HG03565 (cell line): Measurements from ENCODE around the gene NSUN4.
"Not testable (repeated sequence)": the region's sequence is repeated elsewhere in the genome, so short reads cannot be mapped to it uniquely, and the experiment has no call there.

ENCODE experiments used
- ATAC-seq: cut with Tn5 transposase; IDR thresholded peaks from one replicate; pipeline ENCODE4 v1.9.1; 2021; ENCODE audit warnings: mild to moderate bottlenecking, moderate library complexity; ENCODE audit not compliant: unreplicated experiment

Gene NSUN4

GRCh38 chr1:46364612-46365011, 24.0 kb downstream of the NSUN4 start:
- no peak for ATAC-seq

GRCh38 chr1:46365796-46366195, 25.2 kb downstream of the NSUN4 start:
- not testable (repeated sequence) for ATAC-seq

GRCh38 chr1:46367072-46367471, 26.5 kb downstream of the NSUN4 start:
- no peak for ATAC-seq

- not testable (repeated sequence) for ATAC-seq
Measured at GRCh38 chr1:46367701-46368100, 27.1 kb downstream of the NSUN4 start.

- ATAC-seq, result no peak
Measured at GRCh38 chr1:46368791-46369190, 28.2 kb downstream of the NSUN4 start.

GRCh38 chr1:46369542-46370213, 29.1 kb downstream of the NSUN4 start:
- ATAC-seq, result no peak

GRCh38 chr1:46370214-46370633, 29.6 kb downstream of the NSUN4 start:
- peak; percentile 54 for ATAC-seq

- ATAC-seq, result no peak
Measured at GRCh38 chr1:46372431-46372830, 31.8 kb downstream of the NSUN4 start.

GRCh38 chr1:46379996-46380395, 39.4 kb downstream of the NSUN4 start:
- no peak for ATAC-seq

- ATAC-seq, result no peak
Measured at GRCh38 chr1:46380508-46380907, 39.9 kb downstream of the NSUN4 start.

- no peak for ATAC-seq
Measured at GRCh38 chr1:46393510-46393909, 52.9 kb downstream of the NSUN4 start.

- ATAC-seq, result no peak
Measured at GRCh38 chr1:46394108-46394871, 53.7 kb downstream of the NSUN4 start, which contains the start of gene FAAH. FAAH (plus strand) TSS chr1:46394317; CDS start chr1:46394349, 32 bp downstream.

GRCh38 chr1:46394872-46395465, 54.4 kb downstream of the NSUN4 start:
- ATAC-seq, result no peak

- no peak for ATAC-seq
Measured at GRCh38 chr1:46396441-46397398, 56.1 kb downstream of the NSUN4 start.

GRCh38 chr1:46399307-46399706, 58.7 kb downstream of the NSUN4 start:
- no peak for ATAC-seq

GRCh38 chr1:46400421-46400820, 59.8 kb downstream of the NSUN4 start:
- ATAC-seq, result no peak

- ATAC-seq, result no peak
Measured at GRCh38 chr1:46401154-46401913, 60.7 kb downstream of the NSUN4 start.

- ATAC-seq, result no peak
Measured at GRCh38 chr1:46401964-46402626, 61.5 kb downstream of the NSUN4 start.

GRCh38 chr1:46403916-46404315, 63.3 kb downstream of the NSUN4 start:
- ATAC-seq, result no peak
